H9 (cell line): ENCODE measurements around the gene RNF213. TPM values are rescaled to one million over a fixed set of nuclear protein-coding genes. Genes with fewer than 3 reads are reported as not detected.

Source experiments
- DNase-seq: peaks from one replicate; pipeline ENCODE4 v3.0.0-alpha.2; 2017
- H2AFZ ChIP-seq: one replicate; pipeline ENCODE4 v1.6.1; 2013; ENCODE audit warnings: mild to moderate bottlenecking, low read length, control low read depth, moderate library complexity
- H2AK5ac ChIP-seq: 2 replicates; pipeline ENCODE4 v1.6.1; 2013; ENCODE audit warnings: low read length, control low read depth, mixed read lengths; ENCODE audit not compliant: insufficient read length
- H2BK120ac ChIP-seq: one replicate; pipeline ENCODE4 v1.6.1; 2013; ENCODE audit warnings: low read depth, mild to moderate bottlenecking, low read length, control low read depth, inconsistent platforms; ENCODE audit not compliant: poor library complexity, severe bottlenecking
- H2BK12ac ChIP-seq: 2 replicates; pipeline ENCODE4 v1.6.1; 2013; ENCODE audit warnings: low read length, control low read depth, mixed read lengths, low read depth; ENCODE audit not compliant: insufficient read length
- H2BK15ac ChIP-seq: 2 replicates; pipeline ENCODE4 v1.6.1; 2013; ENCODE audit warnings: low read depth, low read length, control low read depth
- H2BK20ac ChIP-seq: one replicate; pipeline ENCODE4 v1.6.1; 2013; ENCODE audit warnings: low read depth, mild to moderate bottlenecking, low read length, control low read depth, inconsistent platforms; ENCODE audit not compliant: poor library complexity, severe bottlenecking
- H2BK5ac ChIP-seq: 2 replicates; pipeline ENCODE4 v1.6.1; 2013; ENCODE audit warnings: low read length, control low read depth, mixed read lengths; ENCODE audit not compliant: insufficient read length
- H3K14ac ChIP-seq: 2 replicates; pipeline ENCODE4 v1.6.1; 2013; ENCODE audit warnings: low read length, control low read depth; ENCODE audit not compliant: insufficient read depth
- H3K18ac ChIP-seq: 2 replicates; pipeline ENCODE4 v1.6.1; 2013; ENCODE audit warnings: low read depth, mild to moderate bottlenecking, mixed read lengths, low read length, control low read depth; ENCODE audit not compliant: insufficient read length
- H3K23ac ChIP-seq: 2 replicates; pipeline ENCODE4 v1.6.1; 2013; ENCODE audit warnings: low read length, control low read depth, mixed read lengths, low read depth; ENCODE audit not compliant: insufficient read length
- H3K23me2 ChIP-seq: 2 replicates; pipeline ENCODE4 v1.6.1; 2013; ENCODE audit warnings: low read depth, mild to moderate bottlenecking, mixed read lengths, low read length, control low read depth; ENCODE audit not compliant: insufficient read length, poor library complexity, severe bottlenecking
- H3K27ac ChIP-seq: 2 replicates; pipeline ENCODE4 v1.5.1; 2013; ENCODE audit warnings: low read length, control low read depth, mixed read lengths, low read depth; ENCODE audit not compliant: insufficient read length
- H3K27me3 ChIP-seq: 2 replicates; pipeline ENCODE4 v1.6.1; 2013; ENCODE audit warnings: low read length, control low read depth, inconsistent platforms; ENCODE audit not compliant: insufficient read depth
- H3K4ac ChIP-seq: 2 replicates; pipeline ENCODE4 v1.6.1; 2013; ENCODE audit warnings: low read depth, mild to moderate bottlenecking, control low read depth, inconsistent platforms, low read length, moderate library complexity
- H3K4me1 ChIP-seq: 2 replicates; pipeline ENCODE4 v1.6.1; 2013; ENCODE audit warnings: low read length, control low read depth, inconsistent platforms; ENCODE audit not compliant: insufficient read depth
- H3K4me2 ChIP-seq: 2 replicates; pipeline ENCODE4 v1.6.1; 2013; ENCODE audit warnings: low read length, control low read depth, mixed read lengths; ENCODE audit not compliant: insufficient read length, insufficient read depth
- H3K56ac ChIP-seq: 2 replicates; pipeline ENCODE4 v1.6.1; 2013; ENCODE audit warnings: low read depth, mild to moderate bottlenecking, mixed read lengths, low read length, control low read depth; ENCODE audit not compliant: insufficient read length
- H3K79me1 ChIP-seq: 2 replicates; pipeline ENCODE4 v1.6.1; 2013; ENCODE audit warnings: low read depth, mild to moderate bottlenecking, moderate library complexity, low read length, control low read depth, inconsistent platforms; ENCODE audit not compliant: insufficient read depth, poor library complexity, severe bottlenecking
- H3K79me2 ChIP-seq: 2 replicates; pipeline ENCODE4 v1.6.1; 2013; ENCODE audit warnings: low read length, control low read depth, inconsistent platforms; ENCODE audit not compliant: insufficient read depth
- H3K9ac ChIP-seq: 2 replicates; pipeline ENCODE4 v1.6.1; 2013; ENCODE audit warnings: low read length, control low read depth, mixed read lengths; ENCODE audit not compliant: insufficient read length; ENCODE audit errors: extremely low read depth
- H3K9me3 ChIP-seq: one replicate; pipeline ENCODE4 v1.6.1; 2013; ENCODE audit warnings: low read depth, low read length, inconsistent platforms; ENCODE audit not compliant: control insufficient read depth
- H3T11ph ChIP-seq: one replicate; pipeline ENCODE4 v1.6.1; 2013; ENCODE audit warnings: mild to moderate bottlenecking, low read length, control low read depth, inconsistent platforms
- H4K20me1 ChIP-seq: one replicate; pipeline ENCODE4 v1.6.1; 2013; ENCODE audit not compliant: control insufficient read depth, insufficient read length, insufficient read depth
- H4K5ac ChIP-seq: 2 replicates; pipeline ENCODE4 v1.6.1; 2013; ENCODE audit warnings: low read depth, mild to moderate bottlenecking, mixed read lengths, low read length, control low read depth; ENCODE audit not compliant: insufficient read length
- H4K8ac ChIP-seq: replicated peaks from 2 replicates; pipeline ENCODE4 v1.6.1; 2013; ENCODE audit warnings: low read length, control low read depth, mixed read lengths, low read depth; ENCODE audit not compliant: insufficient read length
- H4K91ac ChIP-seq: 2 replicates; pipeline ENCODE4 v1.6.1; 2013; ENCODE audit warnings: low read depth, mild to moderate bottlenecking, moderate library complexity, mixed read lengths, low read length, control low read depth; ENCODE audit not compliant: insufficient read length
- H3K27ac Mint-ChIP-seq, 3 experiments: 2 replicates in 2 of 3; 3 replicates in 1 of 3; pipeline ENCODE4 v1.8.0; 2020 to 2021; ENCODE audit warnings: mixed read lengths in 3 of 3, mild to moderate bottlenecking in 1 of 3, moderate library complexity in 1 of 3
- H3K27me3 Mint-ChIP-seq: 2 replicates; pipeline ENCODE4 v1.8.0; 2021; ENCODE audit warnings: low read depth, mild to moderate bottlenecking, moderate library complexity, mixed read lengths
- H3K36me3 Mint-ChIP-seq, 3 experiments: 2 replicates in 2 of 3; 3 replicates in 1 of 3; pipeline ENCODE4 v1.8.0; 2020 to 2021; ENCODE audit warnings: low read depth in 3 of 3, mixed read lengths in 3 of 3; ENCODE audit not compliant: insufficient read depth in 1 of 3
- H3K4me1 Mint-ChIP-seq, 2 experiments: 2 replicates each; pipeline ENCODE4 v1.8.0; 2020; ENCODE audit warnings: mixed read lengths in 2 of 2
- H3K4me3 Mint-ChIP-seq, 2 experiments: 2 replicates in 1 of 2; 3 replicates in 1 of 2; pipeline ENCODE4 v1.8.0; 2020 to 2021; ENCODE audit warnings: mild to moderate bottlenecking in 2 of 2, mixed read lengths in 2 of 2, moderate library complexity in 1 of 2
- H3K9me3 Mint-ChIP-seq, 2 experiments: 2 replicates in 1 of 2; 3 replicates in 1 of 2; pipeline ENCODE4 v1.8.0; 2020; ENCODE audit warnings: mild to moderate bottlenecking in 2 of 2, mixed read lengths in 2 of 2, moderate library complexity in 1 of 2
- WGBS: extraction: QIAGEN DNeasy Blood & Tissue Kit; methylation state at CpG from one replicate; pipeline ENCODE4 v1.1.7; 2013; ENCODE audit warnings: missing lambda C conversion rate, low lambda C conversion rate, mixed read lengths; ENCODE audit not compliant: insufficient read length; ENCODE audit errors: extremely low coverage; 5-methylcytosine and 5-hydroxymethylcytosine counted together
- total RNA-seq: library from RNA; stranded (reverse); gene quantifications from 2 replicates; pipeline ENCODE4 v1.2.1, GENCODE V29; 2021
- TF ChIP-seq, protein P1 (sequence below): fragments of 200-600 bp; sonication (generic); conservative IDR thresholded peaks from 3 replicates; pipeline ENCODE4 v1.8.0; 2021; ENCODE audit warnings: antibody characterized with exemption, mild to moderate bottlenecking

The RNF213 gene
- total RNA-seq, 1 experiment from 2014 or later: 34.3 TPM

DNA sequence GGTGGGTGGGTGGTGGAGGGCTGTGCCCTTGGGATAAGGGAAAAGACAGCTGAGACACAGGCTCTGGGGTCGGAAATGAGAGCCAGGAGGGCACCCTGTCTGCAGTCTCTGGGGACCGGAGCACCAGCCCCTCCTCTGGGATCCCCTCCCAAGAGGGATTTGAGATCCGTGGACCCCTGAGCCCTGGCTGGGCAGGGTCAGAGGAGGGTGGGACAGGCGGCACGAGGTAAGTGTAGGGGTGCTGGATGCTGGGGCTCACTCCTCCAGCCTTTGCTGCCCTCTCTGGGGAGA, 40.9 kb upstream of the RNF213 start:
- TF ChIP-seq, protein P1, sequence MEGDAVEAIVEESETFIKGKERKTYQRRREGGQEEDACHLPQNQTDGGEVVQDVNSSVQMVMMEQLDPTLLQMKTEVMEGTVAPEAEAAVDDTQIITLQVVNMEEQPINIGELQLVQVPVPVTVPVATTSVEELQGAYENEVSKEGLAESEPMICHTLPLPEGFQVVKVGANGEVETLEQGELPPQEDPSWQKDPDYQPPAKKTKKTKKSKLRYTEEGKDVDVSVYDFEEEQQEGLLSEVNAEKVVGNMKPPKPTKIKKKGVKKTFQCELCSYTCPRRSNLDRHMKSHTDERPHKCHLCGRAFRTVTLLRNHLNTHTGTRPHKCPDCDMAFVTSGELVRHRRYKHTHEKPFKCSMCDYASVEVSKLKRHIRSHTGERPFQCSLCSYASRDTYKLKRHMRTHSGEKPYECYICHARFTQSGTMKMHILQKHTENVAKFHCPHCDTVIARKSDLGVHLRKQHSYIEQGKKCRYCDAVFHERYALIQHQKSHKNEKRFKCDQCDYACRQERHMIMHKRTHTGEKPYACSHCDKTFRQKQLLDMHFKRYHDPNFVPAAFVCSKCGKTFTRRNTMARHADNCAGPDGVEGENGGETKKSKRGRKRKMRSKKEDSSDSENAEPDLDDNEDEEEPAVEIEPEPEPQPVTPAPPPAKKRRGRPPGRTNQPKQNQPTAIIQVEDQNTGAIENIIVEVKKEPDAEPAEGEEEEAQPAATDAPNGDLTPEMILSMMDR: no peak

More for the DNA sequence above, 40.9 kb upstream of the RNF213 start:
- Histone ChIP-seq H2AFZ (no peak overlapping the region), H3K56ac (no peak overlapping the region), H2AK5ac (no peak overlapping the region), H3K79me2 (no peaks in the 10 kb centered on the region), H2BK15ac (no peak overlapping the region), H3K23ac (no peak overlapping the region), H2BK20ac (no peak overlapping the region), H3K27me3 (no peaks in the 10 kb centered on the region), H3K23me2 (peaks cover 5% of the 10 kb centered on the region), H3K4me2 (peak overlapping the region; percentile 62), H4K91ac (no peak overlapping the region), H2BK120ac (no peak overlapping the region), H3K14ac (peak overlapping the region; percentile 78), H3K9me3 (no peaks in the 10 kb centered on the region), H3K4ac (no peak overlapping the region), H2BK5ac (no peak overlapping the region), H3K18ac (no peak overlapping the region), H2BK12ac (no peak overlapping the region), H4K20me1 (no peaks in the 10 kb centered on the region), H4K8ac (no peak overlapping the region), H3K79me1 (no peaks in the 10 kb centered on the region), H3K27ac (no peak overlapping the region), H3K4me1 (no peaks in the 10 kb centered on the region), H3T11ph (no peak overlapping the region), H3K9ac (peak overlapping the region; percentile 66), H4K5ac (no peak overlapping the region)
- Mint-ChIP-seq H3K4me3 (peak overlapping the region; percentile 91 to 95), H3K27me3 (no peaks in the 10 kb centered on the region; the same call in 1 of the 2 replicates), H3K36me3 (peaks cover 10 to 27% (median 26%) of the 10 kb centered on the region in 3 experiments; a peak in 5 of 7 replicates), H3K27ac (peak overlapping the region in 2 of 3 experiments; percentile 55 to 93; a peak in 3 of 7 replicates), H3K9me3 (no peaks in the 10 kb centered on the region), H3K4me1 (peaks cover 16 to 19% of the 10 kb centered on the region in 2 experiments)
- no CpG with 5 or more reads among the region's 5 CpGs for WGBS
- no peak for DNase-seq
